Fibroblast of lung (primary cell): ENCODE data around the gene PBX1.

Experiments
- CTCF ChIP-seq, 2 donors: IDR thresholded peaks in 1 of 2; conservative IDR thresholded peaks in 1 of 2; 1 replicate in 1 of 2; 2 replicates in 1 of 2; pipeline ENCODE4 v1.5.1; 2011 to 2012; ENCODE audit warnings: low read length in 2 of 2, control low read depth in 1 of 2, inconsistent platforms in 1 of 2, low read depth in 1 of 2, mild to moderate bottlenecking in 1 of 2
- EZH2 ChIP-seq: IDR thresholded peaks from 2 replicates; pipeline ENCODE4 v1.5.1; 2012; ENCODE audit warnings: low read length, control low read depth, mild to moderate bottlenecking; ENCODE audit errors: missing control alignments

DNA sequence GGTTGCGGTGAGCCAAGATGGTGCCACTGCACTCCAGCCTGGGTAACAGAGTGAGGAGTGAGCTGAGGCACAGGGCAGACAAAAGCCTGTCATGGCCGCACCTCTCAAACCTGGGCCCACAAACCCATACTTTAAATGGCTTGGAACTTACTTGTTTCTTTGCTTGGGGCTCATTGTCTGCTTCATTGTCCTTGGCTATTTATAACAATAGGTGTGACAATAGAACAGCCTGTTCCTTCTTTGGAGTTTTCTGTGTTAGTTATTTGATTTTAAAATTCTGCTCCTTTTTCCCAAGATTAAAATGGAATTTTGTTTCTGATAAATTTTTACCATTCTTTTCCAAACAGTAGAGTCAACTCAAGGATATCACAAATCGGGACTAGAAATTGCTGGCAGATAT lies 94.7 kb downstream of the PBX1 start:
- TF ChIP-seq CTCF (conservative IDR thresholded peaks at IDR 0.05 in 1 of 2, IDR thresholded peaks at IDR 0.05 in 1 of 2; ENCODE audit: low read depth in 1 of 2, low read length in 2 of 2) (no peak), EZH2 (no peak)
